ENCODE results near the gene CREB5. TPM values are rescaled to one million over a fixed set of nuclear protein-coding genes. Genes with fewer than 3 reads are reported as not detected.

The CREB5 gene
- total RNA-seq, 1 experiment from 2014 or later: 15.2 TPM

- in situ Hi-C loops (cut with HindIII; ENCODE audit: low pct_unique_long_range_greater_than_20kb, low sequenced_read_pairs): no loop called here
- peak; percentile 87 for DNase-seq (ENCODE audit: low read depth)
Measured at GRCh38 chr7:28695300-28696295, 283.3 kb downstream of the CREB5 start.

GRCh38 chr7:28697913-28698563 is 285.7 kb downstream of the CREB5 start:
- in situ Hi-C loops (cut with HindIII; ENCODE audit: low pct_unique_long_range_greater_than_20kb, low sequenced_read_pairs): no loop called here

GRCh38 chr7:28698840-28699239 is 286.5 kb downstream of the CREB5 start:
- in situ Hi-C loops (cut with HindIII; ENCODE audit: low pct_unique_long_range_greater_than_20kb, low sequenced_read_pairs): no loop called here

More at GRCh38 chr7:28697913-28698563, 285.7 kb downstream of the CREB5 start:
- DNase-seq (ENCODE audit: low read depth): no peak

GRCh38 chr7:28700096-28700495 is 287.8 kb downstream of the CREB5 start:
- in situ Hi-C loops (cut with HindIII; ENCODE audit: low pct_unique_long_range_greater_than_20kb, low sequenced_read_pairs): no loop called here
- no peak for DNase-seq (ENCODE audit: low read depth)

More at GRCh38 chr7:28698840-28699239, 286.5 kb downstream of the CREB5 start:
- no peak for DNase-seq (ENCODE audit: low read depth)

- in situ Hi-C loops (cut with HindIII; ENCODE audit: low pct_unique_long_range_greater_than_20kb, low sequenced_read_pairs): no loop called here
Measured at GRCh38 chr7:28700790-28701203, 288.5 kb downstream of the CREB5 start.

GRCh38 chr7:28701731-28702130 is 289.4 kb downstream of the CREB5 start:
- in situ Hi-C loops (cut with HindIII; ENCODE audit: low pct_unique_long_range_greater_than_20kb, low sequenced_read_pairs): no loop called here

More at GRCh38 chr7:28700790-28701203, 288.5 kb downstream of the CREB5 start:
- no peak for DNase-seq (ENCODE audit: low read depth)

GRCh38 chr7:28702171-28702570 is 289.9 kb downstream of the CREB5 start:
- no peak for DNase-seq (ENCODE audit: low read depth)
- in situ Hi-C loops (cut with HindIII; ENCODE audit: low pct_unique_long_range_greater_than_20kb, low sequenced_read_pairs): no loop called here

More at GRCh38 chr7:28701731-28702130, 289.4 kb downstream of the CREB5 start:
- no peak for DNase-seq (ENCODE audit: low read depth)

- DNase-seq (ENCODE audit: low read depth): no peak
Measured at GRCh38 chr7:28703037-28703765, 290.9 kb downstream of the CREB5 start.

GRCh38 chr7:28704706-28705105 is 292.4 kb downstream of the CREB5 start:
- in situ Hi-C loops (cut with HindIII; ENCODE audit: low pct_unique_long_range_greater_than_20kb, low sequenced_read_pairs): no loop called here

More at GRCh38 chr7:28703037-28703765, 290.9 kb downstream of the CREB5 start:
- in situ Hi-C loops (cut with HindIII; ENCODE audit: low pct_unique_long_range_greater_than_20kb, low sequenced_read_pairs): no loop called here

GRCh38 chr7:28705350-28705749 is 293.0 kb downstream of the CREB5 start:
- in situ Hi-C loops (cut with HindIII; ENCODE audit: low pct_unique_long_range_greater_than_20kb, low sequenced_read_pairs): no loop called here

More at GRCh38 chr7:28704706-28705105, 292.4 kb downstream of the CREB5 start:
- DNase-seq (ENCODE audit: low read depth): no peak

GRCh38 chr7:28706584-28706983 is 294.3 kb downstream of the CREB5 start:
- no peak for DNase-seq (ENCODE audit: low read depth)
- in situ Hi-C loops (cut with HindIII; ENCODE audit: low pct_unique_long_range_greater_than_20kb, low sequenced_read_pairs): no loop called here

More at GRCh38 chr7:28705350-28705749, 293.0 kb downstream of the CREB5 start:
- no peak for DNase-seq (ENCODE audit: low read depth)

GRCh38 chr7:28707291-28707690 is 295.0 kb downstream of the CREB5 start:
- DNase-seq (ENCODE audit: low read depth): no peak
- in situ Hi-C loops (cut with HindIII; ENCODE audit: low pct_unique_long_range_greater_than_20kb, low sequenced_read_pairs): no loop called here

- DNase-seq (ENCODE audit: low read depth): peak; percentile 81
- in situ Hi-C loops (cut with HindIII; ENCODE audit: low pct_unique_long_range_greater_than_20kb, low sequenced_read_pairs): no loop called here
Measured at GRCh38 chr7:28708033-28708951, 296.0 kb downstream of the CREB5 start.

GRCh38 chr7:28709748-28710147 is 297.4 kb downstream of the CREB5 start:
- in situ Hi-C loops (cut with HindIII; ENCODE audit: low pct_unique_long_range_greater_than_20kb, low sequenced_read_pairs): no loop called here
- DNase-seq (ENCODE audit: low read depth): no peak

GRCh38 chr7:28711114-28711513 is 298.8 kb downstream of the CREB5 start:
- no peak for DNase-seq (ENCODE audit: low read depth)
- in situ Hi-C loops (cut with HindIII; ENCODE audit: low pct_unique_long_range_greater_than_20kb, low sequenced_read_pairs): no loop called here

GRCh38 chr7:28714459-28715120 is 302.3 kb downstream of the CREB5 start:
- in situ Hi-C loops (cut with HindIII; ENCODE audit: low pct_unique_long_range_greater_than_20kb, low sequenced_read_pairs): no loop called here
- no peak for DNase-seq (ENCODE audit: low read depth)

Measured in Caki2 (cell line).